Measurements from ENCODE around the gene SPDEF.

Gene SPDEF

DNA sequence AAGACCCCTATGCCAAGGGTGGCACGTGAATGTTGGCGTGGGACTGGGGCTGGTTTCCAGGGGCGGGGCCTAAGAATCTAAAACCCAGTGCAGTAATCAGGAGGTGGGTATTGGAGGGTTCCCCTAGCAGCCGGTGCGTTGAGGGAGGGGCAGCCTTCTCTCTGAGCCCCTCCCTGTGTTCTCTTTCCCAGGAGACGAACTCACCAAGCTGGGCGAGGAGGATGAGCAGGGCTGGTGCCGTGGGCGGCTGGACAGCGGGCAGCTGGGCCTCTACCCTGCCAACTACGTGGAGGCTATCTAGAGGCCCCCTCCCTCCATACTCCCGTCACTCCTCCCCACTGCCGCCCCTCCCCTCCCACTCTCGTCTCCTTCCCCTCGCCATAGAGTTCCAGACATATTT, 23.9 kb downstream of the SPDEF start:
- Histone ChIP-seq H3K4me2 (ENCODE audit: low read length) (no peak overlapping the region), H4K20me1 (ENCODE audit: control insufficient read depth, insufficient read depth, low read depth, low read length) (no peaks in the 10 kb centered on the region), H3K36me3 (ENCODE audit: control insufficient read depth, low read length) (no peaks in the 10 kb centered on the region), H3K79me2 (ENCODE audit: control insufficient read depth, low read length) (no peaks in the 10 kb centered on the region), H3K9me3 (ENCODE audit: control insufficient read depth, insufficient read depth, low read length) (no peaks in the 10 kb centered on the region), H3K4me1 (ENCODE audit: control insufficient read depth, low read length) (peaks cover 6% of the 10 kb centered on the region), H3F3A (ENCODE audit: control insufficient read depth, insufficient read depth) (no peaks in the 10 kb centered on the region), H3K9me2 (replicated peaks; ENCODE audit: control insufficient read depth, low read length) (no peaks in the 10 kb centered on the region), H3K27ac (ENCODE audit: low read depth, low read length) (no peak overlapping the region), H3K27me3 (ENCODE audit: control insufficient read depth, low read length) (no peaks in the 10 kb centered on the region), H3K4me3 (ENCODE audit: low read length) (no peak overlapping the region)
- TF ChIP-seq, protein P1, sequence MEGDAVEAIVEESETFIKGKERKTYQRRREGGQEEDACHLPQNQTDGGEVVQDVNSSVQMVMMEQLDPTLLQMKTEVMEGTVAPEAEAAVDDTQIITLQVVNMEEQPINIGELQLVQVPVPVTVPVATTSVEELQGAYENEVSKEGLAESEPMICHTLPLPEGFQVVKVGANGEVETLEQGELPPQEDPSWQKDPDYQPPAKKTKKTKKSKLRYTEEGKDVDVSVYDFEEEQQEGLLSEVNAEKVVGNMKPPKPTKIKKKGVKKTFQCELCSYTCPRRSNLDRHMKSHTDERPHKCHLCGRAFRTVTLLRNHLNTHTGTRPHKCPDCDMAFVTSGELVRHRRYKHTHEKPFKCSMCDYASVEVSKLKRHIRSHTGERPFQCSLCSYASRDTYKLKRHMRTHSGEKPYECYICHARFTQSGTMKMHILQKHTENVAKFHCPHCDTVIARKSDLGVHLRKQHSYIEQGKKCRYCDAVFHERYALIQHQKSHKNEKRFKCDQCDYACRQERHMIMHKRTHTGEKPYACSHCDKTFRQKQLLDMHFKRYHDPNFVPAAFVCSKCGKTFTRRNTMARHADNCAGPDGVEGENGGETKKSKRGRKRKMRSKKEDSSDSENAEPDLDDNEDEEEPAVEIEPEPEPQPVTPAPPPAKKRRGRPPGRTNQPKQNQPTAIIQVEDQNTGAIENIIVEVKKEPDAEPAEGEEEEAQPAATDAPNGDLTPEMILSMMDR (IDR thresholded peaks at IDR 0.05; ENCODE audit: low read depth, low read length, poor library complexity, severe bottlenecking): no peak
- TF ChIP-seq EZH2phosphoT487 (IDR thresholded peaks at IDR 0.05; ENCODE audit: borderline replicate concordance, low read length): no peak

- Histone ChIP-seq H3K36me3 (ENCODE audit: control insufficient read depth, low read length) (no peaks in the 10 kb centered on the region), H3K27me3 (ENCODE audit: control insufficient read depth, low read length) (no peaks in the 10 kb centered on the region), H3K4me1 (ENCODE audit: control insufficient read depth, low read length) (peaks cover 9% of the 10 kb centered on the region), H3K79me2 (ENCODE audit: control insufficient read depth, low read length) (no peaks in the 10 kb centered on the region), H3K9me3 (ENCODE audit: control insufficient read depth, insufficient read depth, low read length) (no peaks in the 10 kb centered on the region), H3K9me2 (replicated peaks; ENCODE audit: control insufficient read depth, low read length) (no peaks in the 10 kb centered on the region), H3K27ac (ENCODE audit: low read depth, low read length) (no peak overlapping the region), H3K4me2 (ENCODE audit: low read length) (no peak overlapping the region), H3F3A (ENCODE audit: control insufficient read depth, insufficient read depth) (no peaks in the 10 kb centered on the region), H3K4me3 (ENCODE audit: low read length) (no peak overlapping the region), H4K20me1 (ENCODE audit: control insufficient read depth, insufficient read depth, low read depth, low read length) (no peaks in the 10 kb centered on the region)
- TF ChIP-seq, protein P1 (IDR thresholded peaks at IDR 0.05; ENCODE audit: low read depth, low read length, poor library complexity, severe bottlenecking): no peak
- no peak for TF ChIP-seq EZH2phosphoT487 (IDR thresholded peaks at IDR 0.05; ENCODE audit: borderline replicate concordance, low read length)
Observed at GRCh38 chr6:34531580-34532201, 24.4 kb downstream of the SPDEF start.

GRCh38 chr6:34530753-34531365, 25.3 kb downstream of the SPDEF start:
- Histone ChIP-seq H3K27me3 (ENCODE audit: control insufficient read depth, low read length) (no peaks in the 10 kb centered on the region), H3K27ac (ENCODE audit: low read depth, low read length) (no peak overlapping the region), H3K36me3 (ENCODE audit: control insufficient read depth, low read length) (no peaks in the 10 kb centered on the region), H3F3A (ENCODE audit: control insufficient read depth, insufficient read depth) (no peaks in the 10 kb centered on the region), H3K9me2 (replicated peaks; ENCODE audit: control insufficient read depth, low read length) (no peaks in the 10 kb centered on the region), H3K4me1 (ENCODE audit: control insufficient read depth, low read length) (peaks cover 12% of the 10 kb centered on the region), H3K79me2 (ENCODE audit: control insufficient read depth, low read length) (no peaks in the 10 kb centered on the region), H3K9me3 (ENCODE audit: control insufficient read depth, insufficient read depth, low read length) (no peaks in the 10 kb centered on the region), H3K4me3 (ENCODE audit: low read length) (no peak overlapping the region), H3K4me2 (ENCODE audit: low read length) (no peak overlapping the region), H4K20me1 (ENCODE audit: control insufficient read depth, insufficient read depth, low read depth, low read length) (no peaks in the 10 kb centered on the region)
- TF ChIP-seq EZH2phosphoT487 (IDR thresholded peaks at IDR 0.05; ENCODE audit: borderline replicate concordance, low read length): no peak
- TF ChIP-seq, protein P1 (IDR thresholded peaks at IDR 0.05; ENCODE audit: low read depth, low read length, poor library complexity, severe bottlenecking): no peak

Measured in DOHH2 (cell line).